ENCODE results near the gene ZNF22. TPM values are rescaled to one million over a fixed set of nuclear protein-coding genes. Genes with fewer than 3 reads are reported as not detected.

The ZNF22 gene
- total RNA-seq, 1 donor from 2014 or later: 21.6 TPM

- Mint-ChIP-seq H3K4me3 (ENCODE audit: unreplicated experiment) (no peak overlapping the region), H3K27me3 (ENCODE audit: low read depth) (peaks cover 2% of the 10 kb centered on the region), H3K9me3 (ENCODE audit: low read depth) (no peaks in the 10 kb centered on the region), H3K4me1 (ENCODE audit: low read depth) (no peaks in the 10 kb centered on the region), H3K36me3 (ENCODE audit: low read depth) (no peaks in the 10 kb centered on the region), H3K27ac (ENCODE audit: unreplicated experiment) (no peak overlapping the region)
- no peak for TF ChIP-seq CTCF (IDR thresholded peaks at IDR 0.05)
- no peak for DNase-seq (ENCODE audit: low spot score)
Observed at GRCh38 chr10:45015590-45015989, 14.9 kb downstream of the ZNF22 start.

GRCh38 chr10:45023426-45023825 is 22.7 kb downstream of the ZNF22 start:
- H3K27ac Mint-ChIP-seq (ENCODE audit: unreplicated experiment): no peak overlapping the region
- peaks cover 17% of the 10 kb centered on the region for H3K9me3 Mint-ChIP-seq (ENCODE audit: low read depth)
- no peaks in the 10 kb centered on the region for H3K36me3 Mint-ChIP-seq (ENCODE audit: low read depth)
- no peak overlapping the region for H3K4me3 Mint-ChIP-seq (ENCODE audit: unreplicated experiment)
- no peaks in the 10 kb centered on the region for H3K4me1 Mint-ChIP-seq (ENCODE audit: low read depth)
- DNase-seq (ENCODE audit: low spot score): no peak
- TF ChIP-seq CTCF (IDR thresholded peaks at IDR 0.05): no peak
- no peaks in the 10 kb centered on the region for H3K27me3 Mint-ChIP-seq (ENCODE audit: low read depth)

GRCh38 chr10:45034301-45034700 is 33.6 kb downstream of the ZNF22 start:
- DNase-seq (ENCODE audit: low spot score): no peak
- Mint-ChIP-seq H3K9me3 (ENCODE audit: low read depth) (peaks cover 15% of the 10 kb centered on the region), H3K27ac (ENCODE audit: unreplicated experiment) (no peak overlapping the region), H3K36me3 (ENCODE audit: low read depth) (peaks cover 4% of the 10 kb centered on the region), H3K27me3 (ENCODE audit: low read depth) (peaks cover 7% of the 10 kb centered on the region), H3K4me3 (ENCODE audit: unreplicated experiment) (no peak overlapping the region), H3K4me1 (ENCODE audit: low read depth) (peaks cover 6% of the 10 kb centered on the region)
- no peak for TF ChIP-seq CTCF (IDR thresholded peaks at IDR 0.05)

- Mint-ChIP-seq H3K4me1 (ENCODE audit: low read depth) (peaks cover 7% of the 10 kb centered on the region), H3K36me3 (ENCODE audit: low read depth) (peaks cover 4% of the 10 kb centered on the region), H3K9me3 (ENCODE audit: low read depth) (peaks cover 8% of the 10 kb centered on the region), H3K27me3 (ENCODE audit: low read depth) (peaks cover 7% of the 10 kb centered on the region), H3K27ac (ENCODE audit: unreplicated experiment) (no peak overlapping the region), H3K4me3 (ENCODE audit: unreplicated experiment) (no peak overlapping the region)
- DNase-seq (ENCODE audit: low spot score): no peak
- TF ChIP-seq CTCF (IDR thresholded peaks at IDR 0.05): no peak
Observed at GRCh38 chr10:45035673-45036072, 35.0 kb downstream of the ZNF22 start.

GRCh38 chr10:45040921-45041542 is 40.3 kb downstream of the ZNF22 start:
- Mint-ChIP-seq H3K4me3 (ENCODE audit: unreplicated experiment) (no peak overlapping the region), H3K36me3 (ENCODE audit: low read depth) (no peaks in the 10 kb centered on the region), H3K27me3 (ENCODE audit: low read depth) (peaks cover 18% of the 10 kb centered on the region), H3K27ac (ENCODE audit: unreplicated experiment) (no peak overlapping the region), H3K9me3 (ENCODE audit: low read depth) (peaks cover 2% of the 10 kb centered on the region), H3K4me1 (ENCODE audit: low read depth) (peaks cover 13% of the 10 kb centered on the region)
- no peak for DNase-seq (ENCODE audit: low spot score)
- no peak for TF ChIP-seq CTCF (IDR thresholded peaks at IDR 0.05)
